Stimulated activated CD8-positive, alpha-beta memory T cell treated with anti-CD3 and anti-CD28 coated beads, Interleukin-15, amount 100 ng/mL, for 4 hours (primary cell): ENCODE data around the gene STPG2.

Experiments
- DNase-seq, 2 donors: peaks; one replicate each; pipeline ENCODE4 v3.0.0-alpha.2; 2020; ENCODE audit warnings: low read depth in 2 of 2

STPG2 gene

DNA sequence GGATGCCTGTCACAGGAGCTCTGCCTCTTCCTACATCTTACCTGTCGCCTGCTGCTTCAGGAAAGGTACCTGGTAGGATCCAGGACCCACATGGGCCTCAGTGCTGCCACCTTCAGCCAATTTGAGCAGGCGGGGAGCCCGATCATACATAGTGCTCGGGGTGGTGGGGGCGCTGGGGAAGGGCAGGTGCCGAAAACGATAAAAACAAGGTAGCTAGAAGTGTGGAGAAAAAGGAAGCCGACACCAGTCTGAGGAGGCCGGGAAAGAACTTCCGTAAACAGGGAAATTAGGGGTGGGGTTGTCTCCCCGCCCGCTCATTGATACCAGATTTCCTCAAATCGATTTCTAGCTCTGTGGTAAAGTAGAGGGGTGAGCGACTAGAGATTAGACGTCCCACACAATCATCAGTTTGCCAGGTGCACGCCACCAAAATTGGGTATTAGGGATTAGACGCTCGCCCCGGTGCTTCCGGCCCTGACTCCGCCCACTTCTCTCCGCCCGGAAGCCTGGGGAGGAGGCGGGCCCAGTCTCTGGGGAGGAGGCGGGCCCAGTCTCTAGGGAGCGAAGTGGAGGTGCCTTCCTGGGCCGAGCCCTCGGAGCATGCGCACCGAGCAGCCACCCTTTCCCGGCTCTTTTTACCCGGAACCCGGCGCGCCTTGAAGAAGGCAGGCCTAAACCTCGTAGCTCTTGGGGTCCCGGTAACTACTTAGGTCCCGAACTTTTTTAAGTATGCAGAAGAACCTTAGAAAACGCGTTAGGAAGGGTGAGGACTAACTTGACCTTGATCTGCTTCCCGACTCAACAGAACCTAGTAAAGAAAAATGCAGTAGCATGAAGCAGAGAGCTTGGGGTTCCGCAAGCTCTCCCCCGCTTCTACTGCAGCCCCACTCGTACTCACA, at the start of gene STPG2:
TSS of gene STPG2 (minus strand) at position 476 of the 899 bp plus-strand sequence.
- DNase-seq: peak; percentile 89

DNA sequence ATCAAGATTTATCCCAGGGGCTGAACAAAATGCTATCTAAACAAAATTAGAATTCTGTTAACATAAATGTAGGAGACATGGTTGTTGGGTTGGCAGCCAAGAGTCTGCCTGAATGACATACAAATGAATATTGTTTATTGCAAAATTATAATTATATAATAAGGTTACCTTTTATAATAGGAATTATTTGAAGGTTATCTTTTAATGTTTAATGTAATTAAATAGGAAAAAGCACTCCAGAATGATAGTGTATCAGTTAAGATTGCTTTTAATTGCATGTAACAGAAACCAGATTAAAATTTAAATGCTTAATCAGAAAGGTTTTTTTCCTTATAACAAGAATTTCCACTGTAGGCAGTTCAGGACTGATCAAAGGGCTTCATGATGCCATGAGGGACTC, 42.0 kb upstream of the STPG2 start:
- no peak for DNase-seq

DNA sequence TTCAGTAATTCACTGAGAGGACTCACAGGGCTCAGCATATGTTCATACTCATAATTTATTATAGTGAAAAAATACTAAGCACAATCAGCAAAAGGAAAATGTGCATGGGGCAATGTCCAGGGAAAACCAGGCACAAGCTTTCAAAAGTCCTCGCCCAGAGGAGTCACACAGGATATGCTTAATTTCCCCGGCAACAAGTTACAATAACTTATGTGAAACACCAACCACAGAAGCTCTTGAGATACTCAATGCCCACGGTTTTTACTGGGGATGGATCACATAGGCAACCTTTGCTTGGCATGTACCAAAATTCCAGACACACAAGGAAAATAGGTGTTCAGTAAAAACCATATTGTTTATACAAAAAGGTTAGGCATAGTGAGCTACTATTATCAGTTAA, 38.5 kb upstream of the STPG2 start:
- no peak for DNase-seq

DNA sequence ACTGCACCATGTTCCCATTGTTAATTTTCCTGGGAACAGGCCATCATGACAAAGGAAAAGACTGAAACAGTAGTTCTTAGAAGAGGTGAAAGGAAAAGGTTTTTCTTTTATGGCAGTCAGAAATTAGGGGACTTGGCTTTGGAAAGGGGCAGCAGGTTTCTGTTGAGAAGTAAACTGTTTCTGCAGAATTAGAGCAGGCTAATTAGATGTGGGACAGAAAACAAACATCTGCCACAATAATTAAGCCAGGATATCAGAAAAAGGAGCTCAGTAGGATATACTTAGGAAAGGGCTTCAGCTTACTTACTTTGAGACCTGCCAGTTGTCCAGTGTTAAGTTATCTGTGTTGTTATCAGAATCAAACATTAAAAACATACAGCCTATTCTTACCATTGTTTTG, 36.7 kb upstream of the STPG2 start:
- DNase-seq: no peak

DNA sequence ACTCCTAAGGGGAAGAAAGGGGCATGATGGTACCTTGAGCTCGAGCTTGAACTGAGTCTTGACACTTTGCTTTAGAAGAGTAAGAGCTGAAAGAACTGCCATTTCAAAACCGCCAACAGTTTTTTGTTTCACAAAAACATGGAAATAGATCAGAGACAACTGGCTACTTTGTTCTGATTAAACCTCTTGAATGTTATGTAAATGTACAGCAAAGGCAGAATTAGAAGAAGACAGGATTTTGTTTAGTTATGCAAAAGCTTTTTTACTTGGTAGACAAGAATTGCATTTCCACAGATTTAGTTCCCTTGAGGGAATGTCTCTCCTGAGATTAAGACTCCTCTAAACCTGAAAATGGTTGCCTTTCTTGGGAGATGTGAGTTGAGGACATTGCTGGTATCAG, 33.3 kb upstream of the STPG2 start:
- DNase-seq: no peak

DNA sequence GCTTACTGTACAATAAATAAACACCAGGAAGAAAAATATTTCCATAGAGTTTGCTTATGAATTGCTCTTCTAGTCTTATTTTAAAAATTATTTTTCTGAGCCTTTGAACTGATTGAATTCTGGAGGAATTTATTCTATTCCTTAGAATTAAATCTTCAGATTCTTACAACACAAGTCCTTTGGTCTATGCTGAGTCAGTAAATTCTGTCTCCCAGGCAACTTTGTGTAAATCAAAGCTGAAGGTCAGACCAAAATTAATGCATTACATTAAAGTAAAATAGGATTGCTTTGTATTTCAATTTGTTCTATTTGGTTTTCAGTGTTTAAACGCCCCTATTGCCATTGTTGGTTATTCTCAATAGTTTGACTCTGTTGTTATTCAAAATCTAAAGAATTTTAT, 26.8 kb upstream of the STPG2 start:
- no peak for DNase-seq

DNA sequence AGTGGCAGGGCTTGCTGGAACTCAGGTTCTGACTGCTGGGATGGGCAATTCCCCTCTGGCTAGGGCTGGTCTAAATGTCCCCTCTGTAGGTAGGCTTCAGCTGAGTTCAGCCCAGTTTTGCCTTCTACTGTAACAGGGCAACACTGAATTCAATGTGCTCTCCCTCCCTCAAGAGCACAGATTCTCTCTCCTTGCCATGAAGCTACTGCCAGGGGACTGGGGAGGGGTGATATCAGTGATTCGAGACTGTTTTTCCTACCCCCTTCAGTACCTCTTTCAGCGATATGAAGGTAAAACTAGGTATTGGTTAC, 23.4 kb upstream of the STPG2 start:
- DNase-seq: no peak

DNA sequence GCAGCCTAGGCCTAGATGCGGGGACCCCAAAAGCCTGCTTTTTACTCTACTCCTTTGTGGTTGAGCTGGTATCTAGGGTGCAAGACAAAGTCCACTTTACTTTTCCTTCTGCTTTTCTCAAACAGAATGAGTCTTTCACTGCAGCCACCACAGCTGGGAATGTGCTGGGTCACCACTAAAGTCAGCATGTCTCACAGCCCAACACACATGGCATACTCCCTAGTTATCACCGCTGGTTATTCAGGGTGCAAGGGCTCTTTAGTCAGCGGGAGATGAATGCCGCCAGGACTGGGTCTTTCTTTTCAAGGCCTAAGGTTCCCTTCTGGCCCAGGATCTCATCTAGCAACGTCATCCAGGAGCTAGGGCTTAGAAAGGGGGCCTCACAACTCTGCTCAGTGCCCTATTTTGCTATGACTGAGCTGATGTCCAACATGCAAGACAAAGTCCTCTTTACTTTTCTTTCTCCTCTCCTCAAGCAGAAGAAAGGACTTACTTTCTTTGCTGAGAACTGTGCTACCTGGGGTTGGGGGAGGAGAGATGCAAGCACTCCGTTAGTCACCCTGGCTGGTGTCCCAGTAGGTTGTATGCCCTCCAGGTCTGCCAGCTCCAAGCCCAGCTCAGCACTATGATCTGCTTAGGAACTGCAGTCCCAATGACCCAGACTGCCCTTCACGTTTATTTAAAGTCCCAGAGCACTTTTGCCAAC, 22.9 kb upstream of the STPG2 start:
- DNase-seq: no peak

DNA sequence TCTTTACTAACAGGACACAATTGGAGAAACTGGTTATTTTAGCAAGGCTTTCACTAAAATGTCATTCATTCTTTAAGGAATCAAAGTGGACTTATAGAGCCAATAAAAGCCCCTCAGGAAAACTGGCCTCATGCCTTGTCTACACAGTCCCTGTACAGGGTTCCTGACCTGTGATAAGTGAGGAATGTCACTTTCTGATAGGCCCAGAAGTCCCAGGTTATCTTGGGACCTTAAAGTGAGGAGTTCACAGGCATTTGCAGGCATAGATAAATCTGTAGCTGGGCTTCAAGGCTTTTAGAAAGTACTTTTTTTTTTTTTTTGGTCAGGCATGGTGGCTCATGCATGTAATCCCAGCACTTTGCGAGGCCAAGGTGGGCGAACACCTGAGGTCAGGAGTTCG, 19.4 kb upstream of the STPG2 start:
- DNase-seq: no peak

DNA sequence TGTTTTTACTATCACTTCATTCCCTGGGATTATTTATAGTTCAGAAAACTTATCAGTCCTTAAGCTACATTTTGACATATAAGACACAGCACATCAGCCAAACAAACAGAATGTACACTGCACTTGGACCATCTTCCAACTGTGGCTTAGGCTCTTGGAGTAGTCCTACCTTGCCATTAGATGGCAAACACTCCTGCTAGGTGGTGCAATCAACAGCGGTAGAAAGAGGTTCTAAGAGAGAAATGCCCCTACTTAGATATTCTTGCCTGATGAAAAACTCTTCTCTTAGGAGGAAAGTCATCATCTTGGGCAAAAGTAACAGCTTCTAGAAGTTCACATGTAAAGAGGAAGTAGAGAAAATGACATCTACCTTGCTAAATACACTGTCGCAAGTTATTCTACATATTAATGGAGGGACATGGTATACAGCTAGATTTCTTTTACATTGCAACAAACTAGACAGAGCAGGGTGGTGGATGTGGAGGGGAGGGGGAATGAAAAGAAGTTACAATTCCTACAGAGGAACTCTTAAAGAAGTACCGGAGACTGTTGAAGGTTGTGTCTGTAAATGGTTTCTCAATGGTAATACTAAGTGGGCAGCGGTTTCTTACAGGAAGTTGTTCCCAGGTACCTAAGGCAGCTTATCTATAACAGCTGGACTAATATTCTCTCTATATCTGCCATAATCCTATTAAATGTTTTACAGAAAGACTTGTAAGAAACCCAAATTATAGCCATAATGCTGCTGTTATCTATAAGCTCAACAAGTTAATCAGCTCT, 8.1 kb upstream of the STPG2 start:
- DNase-seq: no peak

DNA sequence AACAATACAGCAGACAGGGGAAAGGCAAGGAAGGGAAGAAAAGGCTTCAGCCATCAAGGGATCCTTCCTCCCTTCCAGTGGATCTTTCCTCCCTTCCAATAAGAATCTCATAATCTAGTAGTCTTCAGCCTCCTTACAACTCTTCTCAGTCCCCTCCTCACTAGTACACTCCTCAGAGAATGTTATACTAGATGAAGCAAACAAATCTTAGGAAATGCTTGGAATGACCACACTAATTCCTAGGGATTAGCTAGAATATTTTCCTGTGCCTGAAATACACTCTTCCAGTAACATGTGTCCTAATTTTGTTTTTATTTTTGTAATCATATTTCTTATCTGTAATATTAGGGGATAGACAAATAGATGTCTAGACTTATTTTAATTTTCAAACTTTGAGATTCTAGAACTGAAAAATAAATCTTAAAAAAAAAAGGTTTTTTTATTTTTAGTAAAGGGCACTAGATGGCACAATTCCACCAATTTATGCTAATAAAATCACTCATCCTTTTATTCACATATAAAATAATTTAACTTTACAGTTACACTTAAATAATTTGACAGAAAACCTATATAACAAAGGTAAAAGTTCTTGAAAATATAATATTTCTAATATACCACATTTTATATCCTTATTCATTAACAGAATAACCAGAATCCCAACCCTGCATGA, 7.0 kb upstream of the STPG2 start:
- no peak for DNase-seq

DNA sequence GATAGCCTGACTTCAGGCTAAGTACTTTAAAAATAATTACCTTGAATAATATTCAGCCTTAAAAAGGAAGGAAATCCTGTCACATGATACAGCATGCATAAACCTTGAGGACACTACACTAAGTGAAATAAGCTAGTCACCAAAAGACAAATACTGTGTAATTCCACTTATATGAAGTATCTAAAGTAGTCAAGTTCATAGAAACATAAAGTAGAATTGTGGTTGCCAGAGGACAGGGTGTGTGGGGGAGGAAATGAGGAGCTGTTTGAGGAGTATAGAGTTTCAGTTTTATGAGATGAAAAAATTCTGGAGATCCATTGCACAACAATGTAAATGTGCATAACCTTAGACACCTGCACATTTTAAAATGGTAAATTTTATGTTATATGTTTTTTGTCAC, 5.6 kb upstream of the STPG2 start:
- no peak for DNase-seq

DNA sequence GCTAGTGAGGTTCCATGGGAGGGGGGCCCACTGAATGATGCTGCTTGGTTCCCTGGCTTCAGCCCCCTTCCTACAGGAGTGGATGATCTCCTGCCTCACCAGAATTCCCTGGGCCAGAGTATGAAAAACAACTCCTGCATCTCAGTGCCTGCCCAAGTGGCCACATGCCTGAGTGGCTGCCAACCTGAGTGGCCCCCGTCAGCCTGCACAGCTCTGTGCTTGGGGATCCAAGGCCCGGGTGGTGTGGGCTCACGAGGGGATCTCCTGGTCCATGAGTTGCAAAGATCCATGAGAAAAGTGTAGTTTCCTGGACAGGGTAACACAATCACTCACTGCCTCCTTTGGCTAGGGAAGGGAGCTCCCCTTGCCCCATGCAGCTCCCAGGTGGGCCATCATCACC, 17.1 kb downstream of the STPG2 start:
- no peak for DNase-seq

DNA sequence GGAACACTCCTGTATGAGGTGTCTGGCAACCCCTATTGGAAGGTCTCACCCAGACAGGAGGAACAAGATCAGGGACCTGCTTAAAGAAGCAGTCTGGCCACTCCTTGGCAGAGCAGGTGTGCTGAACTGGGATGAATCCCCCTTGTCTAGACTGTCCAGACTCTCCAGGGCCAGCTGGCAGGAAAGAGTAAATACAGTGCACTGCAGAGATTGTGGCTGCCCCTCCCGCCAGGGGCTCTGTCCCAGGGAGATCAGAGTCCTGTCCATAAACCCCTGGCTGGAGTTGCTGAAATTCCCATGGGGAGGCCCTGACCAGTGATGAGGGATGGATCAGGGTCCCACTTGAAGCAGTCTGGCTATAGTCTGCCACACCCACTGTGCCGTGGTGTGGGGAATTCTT, 17.7 kb downstream of the STPG2 start:
- DNase-seq: no peak

DNA sequence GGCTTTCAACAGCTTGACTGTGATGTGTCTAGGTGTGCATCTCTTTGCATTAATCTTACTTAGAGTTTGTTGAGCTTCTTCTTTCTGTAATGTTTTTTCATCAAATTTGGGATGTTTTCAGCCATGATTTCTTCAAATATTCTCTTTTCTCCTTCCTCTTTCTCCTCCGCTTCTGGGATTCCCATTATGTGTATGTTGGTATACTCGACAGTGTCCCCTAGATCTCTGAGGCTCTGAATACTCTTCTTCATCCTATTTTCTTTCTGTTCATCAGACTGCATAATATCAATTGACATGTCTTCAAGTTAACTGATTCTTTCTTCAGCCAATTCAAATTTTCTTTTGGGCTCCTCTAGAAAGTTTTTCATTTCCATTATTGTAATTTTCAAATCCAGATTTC, 25.9 kb downstream of the STPG2 start:
- no peak for DNase-seq

DNA sequence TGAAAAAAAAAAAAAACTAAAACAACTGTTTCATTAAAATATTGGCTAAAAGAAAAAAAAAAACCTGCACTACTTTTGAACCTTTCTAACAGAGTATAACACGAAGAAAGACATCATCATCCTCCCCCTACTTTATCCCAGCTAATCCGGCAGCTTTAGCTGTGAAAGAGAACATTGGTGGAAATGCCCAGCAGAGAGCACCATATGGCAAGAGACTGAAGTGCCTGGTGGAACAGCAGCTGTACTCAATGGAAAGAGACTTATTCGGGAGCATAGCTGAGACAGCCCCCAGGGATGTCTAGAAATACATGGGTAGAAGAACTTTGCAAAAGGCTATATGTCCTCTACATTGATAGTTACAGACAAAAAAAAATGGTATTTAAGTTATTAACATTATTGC, 30.3 kb downstream of the STPG2 start:
- DNase-seq: no peak

DNA sequence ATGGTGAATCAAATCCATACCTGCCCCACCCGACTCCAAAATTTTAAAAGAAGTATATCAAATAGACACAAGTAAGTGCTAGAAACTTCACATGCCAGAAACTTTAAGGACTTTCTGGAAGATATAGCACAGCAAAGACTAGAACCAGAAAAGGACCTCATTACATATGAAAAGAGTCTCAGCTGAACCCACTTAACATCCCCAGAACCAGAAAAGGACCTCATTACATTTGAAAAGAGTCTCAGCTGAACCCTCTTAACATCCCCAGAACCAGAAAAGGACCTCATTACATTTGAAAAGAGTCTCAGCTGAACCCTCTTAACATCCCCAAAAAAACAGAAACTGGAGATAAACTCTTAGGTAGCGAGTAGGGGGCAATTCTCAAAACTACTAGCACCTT, 32.3 kb downstream of the STPG2 start:
- no peak for DNase-seq

DNA sequence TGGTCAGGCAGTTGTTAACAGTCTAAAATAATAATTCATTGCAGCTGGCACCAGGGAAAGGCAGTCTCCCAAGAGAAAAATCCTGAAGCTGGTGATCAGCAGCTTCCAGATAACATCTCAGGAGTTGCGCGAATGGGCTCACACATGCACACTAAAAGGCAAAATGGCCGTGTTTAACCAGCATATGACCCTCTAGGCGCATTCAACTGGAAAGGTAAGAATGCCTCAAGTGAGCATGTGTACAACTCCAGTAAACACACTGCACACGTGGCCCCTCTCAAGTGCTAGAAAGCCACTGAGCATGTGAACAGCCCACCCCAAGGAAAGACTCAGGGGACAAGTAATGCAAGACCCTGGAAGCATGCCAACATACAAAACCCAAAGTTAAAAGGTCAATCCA, 33.1 kb downstream of the STPG2 start:
- no peak for DNase-seq

DNA sequence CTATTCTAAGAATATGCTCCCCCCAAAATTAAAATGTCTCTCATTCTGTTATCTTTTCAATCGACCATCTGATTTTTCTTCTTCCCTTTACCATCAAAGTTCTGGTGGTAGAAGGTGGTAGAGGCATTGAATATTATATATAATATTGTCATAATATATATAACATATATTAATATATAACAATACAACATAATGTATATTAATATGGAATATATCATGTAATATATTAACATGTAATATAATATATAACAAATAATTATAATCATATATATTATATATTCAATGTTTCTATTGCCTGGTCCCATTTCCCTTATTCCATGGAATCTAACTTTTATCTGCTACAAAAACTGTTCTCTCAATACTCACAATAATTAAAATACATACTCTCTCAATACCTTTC, 40.6 kb downstream of the STPG2 start:
- DNase-seq: no peak

DNA sequence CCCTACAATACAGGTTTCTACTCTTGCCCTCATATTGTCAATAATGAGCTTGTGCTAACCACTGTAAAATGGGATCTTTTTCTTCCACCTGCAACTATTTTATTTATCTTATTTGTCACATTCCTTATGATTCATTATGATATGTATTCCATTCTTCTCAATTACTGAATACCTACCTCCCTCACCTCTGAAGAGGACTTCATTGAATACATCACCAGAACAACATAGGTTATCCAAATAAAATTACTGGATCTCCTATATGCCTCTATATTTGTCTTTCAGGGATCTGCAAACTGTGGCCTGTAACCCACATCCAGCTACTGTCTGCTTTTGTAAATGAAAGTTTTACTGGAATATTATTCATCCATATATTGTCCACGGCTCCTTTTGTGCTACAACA, 41.3 kb downstream of the STPG2 start:
- no peak for DNase-seq

DNA sequence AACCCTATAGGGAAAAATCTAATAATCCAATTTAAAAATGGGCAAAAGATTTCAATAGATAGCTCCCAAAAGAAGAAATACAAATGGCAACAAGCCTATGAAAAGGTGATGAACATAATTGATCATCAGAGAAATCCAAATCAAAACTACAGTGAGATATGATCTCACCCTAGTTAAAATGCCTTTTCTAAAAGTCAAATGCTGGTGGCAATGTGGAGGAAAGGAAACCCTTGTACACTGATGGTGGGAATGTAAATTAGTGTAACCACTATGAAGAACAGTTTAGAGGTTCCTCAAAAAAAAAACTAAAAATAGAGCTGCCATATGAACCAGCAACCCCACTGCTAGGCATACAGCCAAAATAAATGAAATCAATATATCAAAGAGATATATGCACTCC, 44.5 kb downstream of the STPG2 start:
- no peak for DNase-seq

DNA sequence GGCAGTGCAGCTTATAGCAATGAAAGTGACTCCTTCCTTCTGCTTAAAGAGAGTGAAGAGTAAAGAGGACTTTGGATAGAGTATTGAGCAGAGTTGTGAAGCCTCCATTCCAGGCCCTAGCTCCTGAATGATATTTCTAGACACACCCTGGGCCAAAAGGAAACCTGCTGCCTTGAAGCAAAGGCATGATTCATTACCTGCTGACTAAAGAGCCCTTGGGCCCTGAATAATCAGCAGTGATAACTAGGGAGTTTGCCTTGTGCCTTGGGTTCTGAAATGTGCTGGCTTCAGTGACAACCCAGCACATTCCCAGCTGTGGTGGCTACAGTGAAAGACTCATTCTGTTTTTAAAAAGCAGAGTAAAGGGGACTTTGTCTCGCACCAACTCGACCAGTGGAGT, 49.2 kb downstream of the STPG2 start:
- no peak for DNase-seq
